GM12878 (cell line): ENCODE results near the gene NFKBIE. TPM values are rescaled to one million over a fixed set of nuclear protein-coding genes. Genes with fewer than 3 reads are reported as not detected.

ENCODE experiments used
- BACH1 ChIP-seq: fragments of 450-650 bp; IDR thresholded peaks from 2 replicates; pipeline ENCODE4 v1.6.1; 2017; ENCODE audit warnings: mild to moderate bottlenecking, borderline replicate concordance
- CBFB ChIP-seq: IDR thresholded peaks from 2 replicates; pipeline ENCODE4 v1.6.1; 2016; ENCODE audit warnings: antibody characterized with exemption, low read depth
- CEBPB ChIP-seq, 2 experiments: fragments of 150-350 bp in 1 of 2; IDR thresholded peaks; 2 replicates each; pipeline ENCODE4 v1.6.1; 2012 to 2014; ENCODE audit warnings: low read depth in 2 of 2, low read length in 2 of 2, borderline replicate concordance in 1 of 2, inconsistent platforms in 1 of 2
- ETV6 ChIP-seq, 2 experiments: fragments of 450-650 bp in 1 of 2; IDR thresholded peaks in 1 of 2; conservative IDR thresholded peaks in 1 of 2; 2 replicates each; pipeline ENCODE4 v1.6.1; 2014; ENCODE audit warnings: antibody characterized with exemption in 1 of 2, borderline replicate concordance in 1 of 2, low read depth in 1 of 2, mild to moderate bottlenecking in 1 of 2, moderate library complexity in 1 of 2
- HSF1 ChIP-seq: fragments of 150-350 bp; IDR thresholded peaks from 2 replicates; pipeline ENCODE4 v1.6.1; 2014; ENCODE audit warnings: mild to moderate bottlenecking, low read depth, low read length
- MAX ChIP-seq: IDR thresholded peaks from 2 replicates; pipeline ENCODE4 v1.6.1; 2012; ENCODE audit warnings: low read depth, low read length, improper control_type of control experiment
- NKRF ChIP-seq: fragments of 450-650 bp; conservative IDR thresholded peaks from 2 replicates; pipeline ENCODE4 v1.6.1; 2017; ENCODE audit warnings: mild to moderate bottlenecking, moderate library complexity
- NR2F1 ChIP-seq: fragments of 450-650 bp; conservative IDR thresholded peaks from 2 replicates; pipeline ENCODE4 v1.6.1; 2017; ENCODE audit warnings: mild to moderate bottlenecking
- PKNOX1 ChIP-seq: fragments of 450-650 bp; IDR thresholded peaks from 2 replicates; pipeline ENCODE4 v1.6.1; 2016; ENCODE audit warnings: mild to moderate bottlenecking
- RFX5 ChIP-seq: IDR thresholded peaks from 2 replicates; pipeline ENCODE4 v1.6.1; 2011; ENCODE audit warnings: low read depth, low read length, improper control_type of control experiment
- RUNX3 ChIP-seq: IDR thresholded peaks from 2 replicates; pipeline ENCODE4 v1.6.1; 2012; ENCODE audit warnings: low read length, inconsistent platforms
- SIN3A ChIP-seq: IDR thresholded peaks from 2 replicates; pipeline ENCODE4 v1.6.1; 2012; ENCODE audit warnings: low read depth, low read length, improper control_type of control experiment
- SMAD5 ChIP-seq: IDR thresholded peaks from 2 replicates; pipeline ENCODE4 v1.6.1; 2016; ENCODE audit warnings: antibody characterized with exemption, low read depth
- SREBF2 ChIP-seq: IDR thresholded peaks from 2 replicates; pipeline ENCODE4 v1.6.1; 2012; ENCODE audit warnings: mild to moderate bottlenecking, low read length
- TARDBP ChIP-seq: IDR thresholded peaks from 2 replicates; pipeline ENCODE4 v1.6.1; 2016; ENCODE audit warnings: borderline replicate concordance
- TCF12 ChIP-seq: IDR thresholded peaks from 2 replicates; pipeline ENCODE4 v1.6.1; 2011; ENCODE audit warnings: low read depth, mild to moderate bottlenecking, low read length
- USF2 ChIP-seq: IDR thresholded peaks from 2 replicates; pipeline ENCODE4 v1.6.1; 2011; ENCODE audit warnings: low read depth, low read length, improper control_type of control experiment, borderline replicate concordance
- YY1 ChIP-seq: IDR thresholded peaks from 2 replicates; pipeline ENCODE4 v1.6.1; 2011; ENCODE audit warnings: low read depth, mild to moderate bottlenecking, low read length
- ZBTB40 ChIP-seq: fragments of 450-650 bp; IDR thresholded peaks from 2 replicates; pipeline ENCODE4 v1.6.1; 2016; ENCODE audit warnings: mild to moderate bottlenecking, moderate library complexity, borderline replicate concordance
- ZNF207 ChIP-seq: fragments of 450-650 bp; IDR thresholded peaks from 2 replicates; pipeline ENCODE4 v1.6.1; 2014; ENCODE audit warnings: antibody characterized with exemption, mild to moderate bottlenecking, borderline replicate concordance
- polyA plus RNA-seq, 11 experiments: library from polyadenylated mRNA; depleted of rRNA in 4 of 11; unstranded in 6 of 11; stranded (reverse) in 5 of 11; fragments of >200 nt; fragmentation: Nextera tagmentation in 4 of 11; fragmentation: Illumina TruSeq in 1 of 11; extraction: Ambion mirVana in 4 of 11; extraction: Trizol in 1 of 11; gene quantifications; 1 replicate in 1 of 11; 2 replicates in 10 of 11; pipeline versions ENCODE4 v1.2.1 to v1.2.3, GENCODE V29; 2011 to 2016; ENCODE audit warnings: inconsistent platforms in 2 of 11, missing spikeins in 2 of 11, low read depth in 1 of 11
- total RNA-seq, 4 experiments: library from RNA; depleted of rRNA in 3 of 4; stranded (reverse); fragments of >200 nt in 3 of 4; fragmentation: Illumina TruSeq in 1 of 4; extraction: Trizol in 1 of 4; gene quantifications; 2 replicates each; pipeline versions ENCODE4 v1.2.1 to v1.2.3, GENCODE V29; 2013 to 2021

NFKBIE gene
- total and polyA plus RNA-seq, 10 of the 15 experiments (the other 5 are each of a cell fraction or from before 2014, with no cell fraction given) = 10.4 to 106 (median 38.8) TPM

- TF ChIP-seq PKNOX1 (peak; percentile 95), USF2 (no peak), SMAD5 (0 out of 2 replicates have a peak, but pooled peaks have one; percentile 10), TCF12 (peak; percentile 74; the same call in 1 of the 2 replicates), RUNX3 (peak; percentile 81), ZBTB40 (no peak), SREBF2 (no peak), SIN3A (no peak), YY1 (peak; percentile 75; the same call in 1 of the 2 replicates), ETV6 (conservative IDR thresholded peaks at IDR 0.05 in 1 of 2, IDR thresholded peaks at IDR 0.05 in 1 of 2; ENCODE audit: borderline replicate concordance in 1 of 2, low read depth in 1 of 2) (no peak), NKRF (peak; percentile 66), MAX (peak; percentile 55), RFX5 (no peak; the same call in 1 of the 2 replicates), CBFB (no peak), NR2F1 (peak; percentile 52; the same call in 1 of the 2 replicates), TARDBP (0 out of 2 replicates have a peak, but pooled peaks have one; percentile 28), CEBPB (IDR thresholded peaks at IDR 0.05; ENCODE audit: borderline replicate concordance in 1 of 2, low read depth in 2 of 2, low read length in 2 of 2) (no peak), ZNF207 (no peak), BACH1 (peak; percentile 75; the same call in 1 of the 2 replicates), HSF1 (peak; percentile 99)
Observed at GRCh38 chr6:44245912-44246662, 19.3 kb downstream of the NFKBIE start (continued).
